ENCODE data around the gene P3H3.

GRCh38 chr12:6782119-6782518 lies 46.1 kb upstream of the P3H3 start:
- TF ChIP-seq POLR2A (IDR thresholded peaks at IDR 0.05) (no peak), CTCF (IDR thresholded peaks at IDR 0.05) (no peak), POLR2AphosphoS5 (IDR thresholded peaks at IDR 0.05) (no peak)
